Gastrocnemius medialis (tissue), 4 donors: ENCODE data around the gene PPP1R14C. TPM values are rescaled to one million over a fixed set of nuclear protein-coding genes. Genes with fewer than 3 reads are reported as not detected.

ENCODE experiments used
- ATAC-seq, 2 donors: fragments of 150-250 bp; one replicate each; pipeline ENCODE4 v1.9.1; 2016
- DNase-seq, 2 donors: peaks; one replicate each; pipeline ENCODE4 v3.0.0-alpha.2; 2019
- H3K27ac ChIP-seq, 4 donors: fragments of 200-600 bp; sonication (generic); 1 replicate in 1 of 4; 2 replicates in 3 of 4; pipeline ENCODE4 v1.5.1; 2016 to 2018; ENCODE audit warnings: mild to moderate bottlenecking in 2 of 4, moderate library complexity in 1 of 4
- H3K27me3 ChIP-seq, 3 donors: fragments of 200-600 bp; sonication (generic) in 2 of 3; 1 replicate in 1 of 3; 2 replicates in 2 of 3; pipeline versions ENCODE4 v1.5.1 to v1.6.0; 2016 to 2019; ENCODE audit warnings: mild to moderate bottlenecking in 1 of 3, moderate library complexity in 1 of 3
- H3K36me3 ChIP-seq, 2 donors: fragments of 200-600 bp; sonication (generic) in 1 of 2; one replicate each; pipeline ENCODE4 v1.5.1; 2017 to 2018
- H3K4me1 ChIP-seq, 2 donors: fragments of 200-600 bp; sonication (generic) in 1 of 2; one replicate each; pipeline ENCODE4 v1.5.1; 2016 to 2017; ENCODE audit warnings: mild to moderate bottlenecking in 2 of 2
- H3K4me3 ChIP-seq, 4 donors: fragments of 200-600 bp; sonication (generic) in 3 of 4; 1 replicate in 1 of 4; 2 replicates in 3 of 4; pipeline ENCODE4 v1.5.1; 2016 to 2019; ENCODE audit warnings: mild to moderate bottlenecking in 2 of 4
- H3K9me3 ChIP-seq, 3 donors: fragments of 200-600 bp; sonication (generic) in 2 of 3; 1 replicate in 1 of 3; 2 replicates in 2 of 3; pipeline ENCODE4 v1.5.1; 2016 to 2019
- POLR2A ChIP-seq, 2 donors: fragments of 450-650 bp; IDR thresholded peaks; one replicate each; pipeline ENCODE4 v1.6.1; 2017; ENCODE audit warnings: antibody characterized with exemption in 2 of 2, mild to moderate bottlenecking in 2 of 2, moderate library complexity in 2 of 2
- in situ Hi-C, 4 donors: fragments of 200-750 bp; cut with MboI; loops; one replicate each; pipeline versions ENCODE4 v1.15.0 to v1.8.0; 2017; ENCODE audit warnings: low sequenced_read_pairs in 4 of 4
- intact Hi-C: fragments of 100-400 bp; cut with DNase I; formaldehyde crosslinking; loops from one replicate; pipeline ENCODE4 v1.15.1; 2023; ENCODE audit warnings: low total_unique reads
- total RNA-seq, 4 donors: library from RNA; depleted of rRNA; stranded (reverse); fragments of >200 nt; gene quantifications; one replicate each; pipeline versions ENCODE4 v1.1.0 to v1.2.3, GENCODE V29; 2016
- TF ChIP-seq, protein P1 (sequence below), 5 experiments: fragments of 450-650 bp in 3 of 5; fragments of 200-600 bp in 2 of 5; sonication (generic) in 2 of 5; IDR thresholded peaks in 4 of 5; conservative IDR thresholded peaks in 1 of 5; 1 replicate in 4 of 5; 2 replicates in 1 of 5; pipeline ENCODE4 v1.5.1; 2016 to 2019; ENCODE audit warnings: antibody characterized with exemption in 5 of 5, mild to moderate bottlenecking in 3 of 5, moderate library complexity in 3 of 5

The PPP1R14C gene
- total RNA-seq, 4 donors from 2014 or later = 14.9 to 37.0 (median 21.7) TPM

GRCh38 chr6:150150821-150151646 is 8.2 kb downstream of the PPP1R14C start:
- H3K27ac ChIP-seq = no peak overlapping the region
- H3K27me3 ChIP-seq = no peaks in the 10 kb centered on the region
- peaks cover 27 to 32% of the 10 kb centered on the region in 2 donors for H3K4me1 ChIP-seq
- DNase-seq (no peak), ATAC-seq (no peak)
- intact Hi-C loops = no loop called here
- H3K4me3 ChIP-seq = no peak overlapping the region
- H3K9me3 ChIP-seq = no peaks in the 10 kb centered on the region
- TF ChIP-seq POLR2A (IDR thresholded peaks at IDR 0.05) = no peak
- TF ChIP-seq, protein P1, sequence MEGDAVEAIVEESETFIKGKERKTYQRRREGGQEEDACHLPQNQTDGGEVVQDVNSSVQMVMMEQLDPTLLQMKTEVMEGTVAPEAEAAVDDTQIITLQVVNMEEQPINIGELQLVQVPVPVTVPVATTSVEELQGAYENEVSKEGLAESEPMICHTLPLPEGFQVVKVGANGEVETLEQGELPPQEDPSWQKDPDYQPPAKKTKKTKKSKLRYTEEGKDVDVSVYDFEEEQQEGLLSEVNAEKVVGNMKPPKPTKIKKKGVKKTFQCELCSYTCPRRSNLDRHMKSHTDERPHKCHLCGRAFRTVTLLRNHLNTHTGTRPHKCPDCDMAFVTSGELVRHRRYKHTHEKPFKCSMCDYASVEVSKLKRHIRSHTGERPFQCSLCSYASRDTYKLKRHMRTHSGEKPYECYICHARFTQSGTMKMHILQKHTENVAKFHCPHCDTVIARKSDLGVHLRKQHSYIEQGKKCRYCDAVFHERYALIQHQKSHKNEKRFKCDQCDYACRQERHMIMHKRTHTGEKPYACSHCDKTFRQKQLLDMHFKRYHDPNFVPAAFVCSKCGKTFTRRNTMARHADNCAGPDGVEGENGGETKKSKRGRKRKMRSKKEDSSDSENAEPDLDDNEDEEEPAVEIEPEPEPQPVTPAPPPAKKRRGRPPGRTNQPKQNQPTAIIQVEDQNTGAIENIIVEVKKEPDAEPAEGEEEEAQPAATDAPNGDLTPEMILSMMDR (IDR thresholded peaks at IDR 0.05 in 4 of 5, conservative IDR thresholded peaks at IDR 0.05 in 1 of 5) = no peak
- no peaks in the 10 kb centered on the region for H3K36me3 ChIP-seq
- in situ Hi-C loops = no loop called here

GRCh38 chr6:150152891-150153876 is 10.3 kb downstream of the PPP1R14C start:
- no peak overlapping the region for H3K27ac ChIP-seq
- no peak for TF ChIP-seq POLR2A (IDR thresholded peaks at IDR 0.05)
- TF ChIP-seq, protein P1 (IDR thresholded peaks at IDR 0.05 in 4 of 5, conservative IDR thresholded peaks at IDR 0.05 in 1 of 5) = no peak
- ATAC-seq (no peak), DNase-seq (no peak)
- no peaks in the 10 kb centered on the region for H3K9me3 ChIP-seq
- H3K36me3 ChIP-seq = no peaks in the 10 kb centered on the region
- H3K27me3 ChIP-seq = no peaks in the 10 kb centered on the region
- in situ Hi-C loops = no loop called here
- no peak overlapping the region for H3K4me3 ChIP-seq
- H3K4me1 ChIP-seq = peaks cover 23 to 26% of the 10 kb centered on the region in 2 donors
- intact Hi-C loops = no loop called here

DNA sequence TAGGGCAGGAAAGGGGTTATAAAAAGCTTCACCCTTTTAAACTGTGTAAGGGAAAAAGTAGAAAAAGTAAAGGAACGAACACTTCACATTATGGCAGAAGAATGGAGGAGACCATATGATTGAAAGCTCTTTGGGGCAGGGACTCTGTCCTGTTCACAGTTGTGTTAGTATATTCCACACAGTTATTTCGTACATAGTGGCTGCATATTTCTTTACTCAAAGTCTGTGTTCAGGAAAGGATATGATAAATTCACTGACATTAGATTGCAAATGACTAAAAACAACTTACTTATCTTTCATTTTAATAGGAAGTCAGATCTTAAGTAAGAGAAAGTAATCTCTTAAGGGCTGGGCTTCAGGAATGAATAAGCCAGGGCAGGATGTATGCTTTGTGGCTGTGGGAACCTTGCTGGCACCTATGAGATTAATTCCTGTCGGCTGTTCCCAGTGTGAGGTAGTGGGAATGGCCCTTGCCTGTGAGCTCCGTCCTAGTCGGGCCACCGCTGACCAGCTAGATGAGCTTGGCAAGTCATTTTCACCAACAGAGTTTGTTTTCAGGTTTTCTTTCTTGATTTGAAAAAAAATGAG is 11.2 kb downstream of the PPP1R14C start:
- no peak for ATAC-seq
- in situ Hi-C loops = no loop called here

DNA sequence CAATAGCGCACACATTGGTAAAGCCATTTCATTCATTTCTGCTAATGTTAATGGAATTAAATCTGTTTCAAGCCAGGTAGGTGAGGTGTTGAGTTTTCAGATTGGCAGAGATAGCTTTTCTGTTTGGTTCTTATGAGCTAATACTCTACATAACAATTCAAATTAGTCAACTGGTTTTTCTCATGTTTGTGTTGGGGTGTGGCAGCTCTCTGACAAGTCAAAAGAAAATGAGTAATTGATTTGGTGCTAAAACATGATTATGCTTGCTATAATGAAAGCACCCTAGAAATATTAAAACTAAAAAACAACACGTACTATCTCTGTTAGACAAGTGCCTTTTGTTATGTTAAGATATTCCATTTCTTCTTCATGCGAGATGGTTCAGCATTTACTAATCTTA is 13.6 kb downstream of the PPP1R14C start:
- H3K4me3 ChIP-seq = no peak overlapping the region
- ATAC-seq = no peak
- intact Hi-C loops (no loop called here), in situ Hi-C loops (no loop called here)
- no peak for DNase-seq
- H3K27me3 ChIP-seq = no peaks in the 10 kb centered on the region
- no peak for TF ChIP-seq POLR2A (IDR thresholded peaks at IDR 0.05)
- TF ChIP-seq, protein P1 (IDR thresholded peaks at IDR 0.05 in 4 of 5, conservative IDR thresholded peaks at IDR 0.05 in 1 of 5) = no peak
- peaks cover 12 to 14% of the 10 kb centered on the region in 2 donors for H3K4me1 ChIP-seq
- no peaks in the 10 kb centered on the region for H3K9me3 ChIP-seq
- no peak overlapping the region for H3K27ac ChIP-seq
- H3K36me3 ChIP-seq = no peaks in the 10 kb centered on the region

More for the DNA sequence above, 11.2 kb downstream of the PPP1R14C start:
- DNase-seq = no peak
- TF ChIP-seq, protein P1 (IDR thresholded peaks at IDR 0.05 in 4 of 5, conservative IDR thresholded peaks at IDR 0.05 in 1 of 5) = no peak
- TF ChIP-seq POLR2A (IDR thresholded peaks at IDR 0.05) = no peak
- Histone ChIP-seq H3K36me3 (no peaks in the 10 kb centered on the region), H3K27ac (no peak overlapping the region), H3K4me1 (peaks cover 23 to 26% of the 10 kb centered on the region in 2 donors), H3K27me3 (no peaks in the 10 kb centered on the region), H3K9me3 (no peaks in the 10 kb centered on the region), H3K4me3 (no peak overlapping the region)
- intact Hi-C loops = no loop called here
